Measurements from ENCODE around the gene ATP2B1. TPM values are rescaled to one million over a fixed set of nuclear protein-coding genes. Genes with fewer than 3 reads are reported as not detected.

The ATP2B1 gene
- total RNA-seq, 4 donors from 2014 or later = 16.7 to 172 (median 48.6) TPM

DNA sequence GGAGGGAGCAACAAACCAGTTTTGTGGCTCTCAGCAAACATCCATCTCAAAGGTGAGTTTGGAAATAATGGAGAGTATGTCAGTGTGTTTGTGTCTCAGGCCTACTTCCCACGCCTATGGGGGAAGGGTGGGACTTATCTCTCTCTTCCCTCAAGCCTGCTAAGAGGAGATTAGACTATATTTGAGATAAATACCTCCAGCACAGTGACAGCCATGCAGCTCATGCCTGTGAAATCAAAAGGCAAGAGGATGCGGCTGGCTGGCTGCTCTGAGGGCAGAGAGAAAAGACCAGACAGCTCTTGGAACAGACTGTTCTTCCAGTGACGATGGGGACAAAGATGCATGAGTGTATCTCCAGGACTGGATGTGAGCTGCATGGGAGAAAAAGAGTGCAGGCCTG lies 168.1 kb downstream of the ATP2B1 start:
- Histone ChIP-seq H3K36me3 (no peaks in the 10 kb centered on the region), H3K4me1 (no peaks in the 10 kb centered on the region), H3K27me3 (no peaks in the 10 kb centered on the region), H3K27ac (no peak overlapping the region), H3K9me3 (no peaks in the 10 kb centered on the region), H3K4me3 (no peak overlapping the region)
- no peak for DNase-seq
- intact Hi-C loops (cut with DNase I; ENCODE audit: low total_unique reads) = no loop called here
- TF ChIP-seq POLR2A (IDR thresholded peaks at IDR 0.05) = no peak
- TF ChIP-seq, protein P1, sequence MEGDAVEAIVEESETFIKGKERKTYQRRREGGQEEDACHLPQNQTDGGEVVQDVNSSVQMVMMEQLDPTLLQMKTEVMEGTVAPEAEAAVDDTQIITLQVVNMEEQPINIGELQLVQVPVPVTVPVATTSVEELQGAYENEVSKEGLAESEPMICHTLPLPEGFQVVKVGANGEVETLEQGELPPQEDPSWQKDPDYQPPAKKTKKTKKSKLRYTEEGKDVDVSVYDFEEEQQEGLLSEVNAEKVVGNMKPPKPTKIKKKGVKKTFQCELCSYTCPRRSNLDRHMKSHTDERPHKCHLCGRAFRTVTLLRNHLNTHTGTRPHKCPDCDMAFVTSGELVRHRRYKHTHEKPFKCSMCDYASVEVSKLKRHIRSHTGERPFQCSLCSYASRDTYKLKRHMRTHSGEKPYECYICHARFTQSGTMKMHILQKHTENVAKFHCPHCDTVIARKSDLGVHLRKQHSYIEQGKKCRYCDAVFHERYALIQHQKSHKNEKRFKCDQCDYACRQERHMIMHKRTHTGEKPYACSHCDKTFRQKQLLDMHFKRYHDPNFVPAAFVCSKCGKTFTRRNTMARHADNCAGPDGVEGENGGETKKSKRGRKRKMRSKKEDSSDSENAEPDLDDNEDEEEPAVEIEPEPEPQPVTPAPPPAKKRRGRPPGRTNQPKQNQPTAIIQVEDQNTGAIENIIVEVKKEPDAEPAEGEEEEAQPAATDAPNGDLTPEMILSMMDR (IDR thresholded peaks at IDR 0.05) = no peak

DNA sequence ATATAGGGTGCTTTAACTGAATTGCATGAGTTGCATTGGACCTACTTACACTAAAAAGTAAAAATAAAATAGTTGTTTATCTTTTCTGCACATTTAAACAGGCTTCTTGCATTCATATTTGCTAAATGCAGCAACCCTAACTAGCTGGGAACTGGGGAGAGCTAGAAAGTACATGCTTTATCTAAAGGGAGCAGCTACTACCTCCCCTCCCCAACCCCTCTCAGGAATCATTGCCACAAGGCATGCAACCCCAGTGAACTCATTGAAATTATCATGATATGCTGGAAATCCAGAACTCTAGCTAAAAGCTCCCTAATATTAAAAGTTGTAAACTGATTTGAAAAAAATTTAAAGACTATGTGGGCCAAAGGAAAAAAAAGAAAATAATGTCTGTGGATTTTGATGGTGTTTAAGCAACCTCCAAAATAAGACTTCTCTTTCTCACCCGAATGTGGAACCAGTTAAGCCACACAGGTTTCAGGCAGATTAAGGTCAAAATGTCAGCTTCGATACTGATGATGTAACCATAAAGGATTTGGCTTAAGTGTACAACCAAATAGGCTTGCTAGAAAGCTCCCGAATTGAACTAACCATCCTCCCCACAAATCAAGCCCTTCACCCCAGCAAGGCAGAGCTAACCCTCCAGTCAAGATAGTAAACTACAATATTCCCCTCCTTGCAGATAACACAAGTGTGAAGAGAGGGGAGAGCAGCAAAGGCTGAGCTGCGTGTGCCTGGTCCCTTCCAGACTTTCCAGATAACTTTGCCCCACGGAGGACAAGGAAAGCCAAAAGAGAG lies 169.0 kb downstream of the ATP2B1 start:
- intact Hi-C loops (cut with DNase I; ENCODE audit: low total_unique reads) = no loop called here
- no peak overlapping the region for H3K4me3 ChIP-seq
- no peaks in the 10 kb centered on the region for H3K4me1 ChIP-seq
- no peaks in the 10 kb centered on the region for H3K27me3 ChIP-seq
- H3K9me3 ChIP-seq = no peaks in the 10 kb centered on the region
- no peak for DNase-seq
- H3K36me3 ChIP-seq = no peaks in the 10 kb centered on the region
- no peak for TF ChIP-seq POLR2A (IDR thresholded peaks at IDR 0.05)
- TF ChIP-seq, protein P1 (IDR thresholded peaks at IDR 0.05) = no peak
- H3K27ac ChIP-seq = no peak overlapping the region

DNA sequence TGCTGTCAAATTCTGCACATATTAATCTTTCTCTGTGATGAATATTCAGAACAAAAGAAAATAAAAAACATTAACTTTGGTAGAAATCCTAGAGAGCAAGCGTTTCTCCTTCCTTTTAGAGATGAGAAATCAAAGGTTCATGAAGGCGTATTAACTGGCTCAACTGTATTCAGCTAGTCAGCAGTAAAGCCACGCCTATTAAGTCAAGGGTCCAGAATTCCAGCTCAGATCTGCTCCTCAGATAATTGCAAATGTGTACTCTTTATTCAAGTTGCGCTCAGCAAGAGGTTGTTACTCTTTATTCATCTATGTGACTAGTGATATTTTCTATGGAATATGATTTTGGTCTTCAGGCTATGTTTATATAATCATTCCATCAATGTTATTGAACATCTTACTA lies 169.7 kb downstream of the ATP2B1 start:
- no peaks in the 10 kb centered on the region for H3K27me3 ChIP-seq
- H3K9me3 ChIP-seq = no peaks in the 10 kb centered on the region
- H3K27ac ChIP-seq = no peak overlapping the region
- intact Hi-C loops (cut with DNase I; ENCODE audit: low total_unique reads) = no loop called here
- DNase-seq = no peak
- no peaks in the 10 kb centered on the region for H3K36me3 ChIP-seq
- TF ChIP-seq, protein P1 (IDR thresholded peaks at IDR 0.05) = no peak
- TF ChIP-seq POLR2A (IDR thresholded peaks at IDR 0.05) = no peak
- no peaks in the 10 kb centered on the region for H3K4me1 ChIP-seq
- no peak overlapping the region for H3K4me3 ChIP-seq

Small RNAs within 50 kb of the gene (small RNA-seq; reads per million reads assigned to genes)
- gene AC025034.2 (not detected), gene RNA5SP365 (0.18 reads per million), gene RNU6-148P (not detected)

Other genes starting within 250 kb of the ATP2B1 start
- gene GALNT4, start 184.0 kb downstream of the ATP2B1 start, total RNA-seq = 10 to 100 TPM in 1 of 4 donors, 1 to 10 TPM in 3; 1.5 to 27.0 (median 3.7) TPM
- 10 to 100 TPM in 3 of 4 donors, 1 to 10 TPM in 1; 9.7 to 36.8 (median 30.5) TPM for gene POC1B, start 182.8 kb downstream of the ATP2B1 start, total RNA-seq

Data from uterus (tissue), 4 donors.